Ecto neural progenitor cell (in vitro differentiated cells): ENCODE results near the gene E2F2.
"Not testable (repeated sequence)": the region's sequence is repeated elsewhere in the genome, so short reads cannot be mapped to it uniquely, and the experiment has no call there.

Source experiments
- DNase-seq: peaks from one replicate; pipeline ENCODE4 v3.0.0-alpha.2; 2018; ENCODE audit warnings: low spot score

The E2F2 gene

DNA sequence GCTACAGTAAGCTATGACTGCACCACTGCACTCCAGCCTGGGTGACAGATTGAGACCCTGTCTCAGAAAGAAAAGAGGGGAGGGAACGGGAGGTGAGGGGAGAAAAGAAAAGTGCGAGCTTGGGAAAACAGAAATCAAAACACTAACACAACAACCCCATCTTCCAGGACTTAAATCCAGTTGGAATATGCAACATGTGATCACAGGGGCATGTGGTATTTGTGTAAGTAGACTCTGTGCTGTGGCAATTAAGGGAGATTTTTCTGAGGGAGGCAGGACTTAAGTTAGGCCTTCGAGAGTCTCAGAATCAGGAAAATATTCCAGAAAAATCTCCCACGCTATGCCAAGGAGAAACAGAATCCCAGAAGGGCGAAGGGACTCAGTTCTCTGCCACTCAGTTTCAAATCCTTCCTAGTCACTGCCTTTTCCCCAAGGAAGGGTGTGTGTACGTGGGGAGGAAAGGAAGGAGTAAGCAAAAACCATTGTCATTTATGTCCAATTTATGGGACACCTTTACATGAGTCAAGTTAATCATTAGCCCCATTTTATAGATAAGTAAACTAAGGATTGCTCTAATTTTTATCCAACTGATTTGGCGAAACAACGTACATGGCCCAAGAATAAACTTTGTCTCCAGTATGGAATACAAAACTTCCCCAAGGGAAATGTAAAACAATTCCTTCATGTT, 16.0 kb upstream of the E2F2 start:
- DNase-seq = no peak

DNA sequence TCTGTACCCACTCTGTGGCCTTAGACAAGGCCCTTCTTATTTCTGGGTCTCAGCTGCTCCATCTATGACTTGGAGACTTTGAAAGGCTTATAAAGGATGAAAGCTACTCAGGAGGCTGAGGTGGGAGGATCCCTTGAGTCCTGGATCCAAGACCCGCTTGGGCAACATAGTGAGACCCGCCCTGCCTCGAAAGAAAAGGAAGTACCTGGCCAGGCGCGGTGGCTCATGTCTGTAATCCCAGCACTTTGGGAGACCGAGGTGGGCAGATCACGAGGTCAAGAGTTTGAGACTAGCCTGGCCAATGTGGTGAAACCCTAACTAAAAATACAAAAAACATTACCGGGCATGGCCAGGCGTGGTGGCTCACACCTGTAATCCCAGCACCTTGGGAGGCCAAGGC, 14.8 kb upstream of the E2F2 start:
- DNase-seq = no peak

DNA sequence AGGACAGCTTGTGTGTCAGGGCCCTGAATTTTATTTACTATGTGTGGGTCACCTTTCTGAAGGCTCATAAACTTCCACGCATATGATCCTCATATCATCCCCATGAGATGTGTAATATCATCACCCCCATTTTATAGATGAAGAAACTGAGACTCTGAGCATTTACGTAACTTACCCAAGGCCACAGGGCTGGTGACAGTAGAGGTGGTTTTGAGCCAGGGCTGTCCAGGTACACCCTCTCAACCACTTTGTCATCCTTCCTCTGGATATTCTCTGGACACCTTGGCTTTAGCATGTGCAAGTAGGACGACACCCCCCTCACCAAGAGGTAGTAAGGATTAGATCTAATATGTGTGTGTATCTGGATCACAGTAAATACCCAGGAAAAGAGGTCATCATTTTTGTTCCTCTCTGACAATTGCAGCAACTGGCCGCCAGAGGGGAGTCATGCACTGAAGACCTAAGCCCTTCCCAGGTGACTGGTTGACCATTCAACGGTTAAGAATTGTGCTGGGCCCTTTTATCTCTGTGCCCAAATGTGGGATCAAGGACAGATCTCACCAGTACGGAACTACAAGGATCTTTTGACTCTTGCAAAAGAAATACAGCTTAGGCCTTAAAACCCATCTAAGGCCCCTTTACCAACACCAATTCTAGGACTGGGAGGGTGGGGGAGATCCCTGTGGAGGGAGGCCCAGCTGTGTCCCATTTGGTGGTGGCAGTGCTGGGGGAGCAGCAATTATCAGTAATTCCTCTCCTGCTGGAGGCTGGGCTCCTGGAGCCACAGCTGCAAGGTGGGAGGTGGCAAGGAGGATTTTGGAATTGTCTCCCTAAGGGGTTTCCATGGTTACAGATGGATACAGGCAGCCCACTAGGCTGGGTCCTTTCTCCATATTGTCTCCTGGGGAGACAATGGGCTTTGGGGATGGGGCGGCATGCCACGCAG, 13.7 kb upstream of the E2F2 start:
- peak; percentile 82 for DNase-seq

DNA sequence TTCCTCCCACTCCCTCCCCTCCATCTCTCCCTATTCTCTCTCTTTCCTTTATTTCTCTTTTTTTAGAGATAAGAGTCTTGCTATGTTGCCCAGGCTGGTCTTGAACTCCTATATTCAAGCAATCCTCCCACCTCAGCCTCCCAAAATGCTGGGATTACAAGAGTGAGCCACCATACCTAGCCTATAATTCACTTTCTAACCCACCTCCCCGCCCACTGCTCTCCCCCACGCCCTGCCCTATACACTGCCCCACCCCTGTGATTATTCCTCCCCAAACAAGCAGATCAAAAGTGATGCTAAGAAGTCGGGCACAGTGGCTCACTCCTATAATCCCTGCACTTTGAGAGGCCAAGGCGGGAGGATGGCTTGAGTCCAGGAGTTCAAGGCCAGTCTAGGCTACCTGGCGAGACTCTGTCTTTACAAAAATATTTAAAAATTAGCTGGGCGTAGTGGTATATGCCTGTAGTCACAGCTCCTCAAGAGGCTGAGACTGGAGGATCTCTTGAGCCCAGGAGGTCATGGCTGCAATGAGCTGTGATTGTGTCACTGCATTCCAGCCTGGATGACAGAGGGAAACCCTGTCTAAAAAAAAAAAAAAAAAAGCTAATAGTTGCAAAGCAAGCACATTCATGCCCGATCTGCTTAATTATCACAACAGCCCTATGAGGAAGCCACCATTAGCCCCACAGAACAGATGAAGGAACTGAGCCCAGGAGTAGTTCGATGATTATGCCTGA, 12.8 kb upstream of the E2F2 start:
- DNase-seq = no peak

DNA sequence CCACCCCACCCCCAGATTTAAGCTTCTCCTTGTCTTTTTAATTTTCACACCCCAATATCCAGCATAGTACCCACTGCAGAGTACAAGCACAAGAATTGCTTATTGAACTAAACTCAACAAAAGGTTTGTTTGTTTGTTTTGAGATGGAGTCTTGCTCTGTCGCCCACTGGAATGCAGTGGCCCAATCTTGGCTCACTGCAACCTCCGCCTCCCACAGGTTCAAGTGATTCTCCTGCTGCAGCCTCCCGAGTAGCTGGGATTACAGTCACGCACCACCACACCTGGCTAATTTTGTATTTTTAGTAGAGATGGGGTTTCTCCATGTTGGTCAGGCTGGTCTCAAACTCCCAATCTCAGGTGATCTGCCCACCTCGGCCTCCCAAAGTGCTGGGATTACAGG, 11.9 kb upstream of the E2F2 start:
- not testable (repeated sequence) for DNase-seq

GRCh38 chr1:23539698-23540266, 8.7 kb upstream of the E2F2 start:
- DNase-seq = peak; percentile 92

DNA sequence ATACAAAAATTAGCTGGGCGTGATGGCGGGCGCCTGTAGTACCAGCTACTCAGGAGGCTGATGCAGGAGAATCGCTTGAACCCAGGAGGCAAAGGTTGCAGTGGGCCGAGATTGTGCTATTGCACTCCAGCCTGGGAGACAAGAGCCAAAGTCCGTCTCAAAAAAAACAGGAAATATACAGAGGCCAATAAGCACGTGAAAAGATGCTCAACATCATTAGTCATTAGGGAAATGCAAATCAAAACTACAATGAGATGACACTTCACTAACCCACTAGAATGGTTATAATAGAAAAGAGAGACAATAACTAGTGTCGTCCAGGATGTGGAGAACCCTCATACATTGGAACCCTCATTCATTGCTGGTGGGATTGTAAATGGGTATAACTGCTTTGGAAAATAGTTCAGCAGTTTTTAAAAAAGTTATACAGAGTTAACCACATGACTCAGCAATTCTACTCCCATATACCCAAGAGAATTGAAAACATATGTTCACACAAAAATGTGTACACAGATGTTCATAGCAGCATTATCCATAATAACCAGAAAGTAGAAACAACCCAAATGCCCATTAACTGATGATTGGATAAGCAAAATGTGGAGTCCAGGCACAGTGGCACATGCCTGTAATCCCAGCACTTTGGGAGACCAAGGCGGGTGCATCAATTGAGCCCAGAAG, 6.4 kb upstream of the E2F2 start:
- DNase-seq = no peak

DNA sequence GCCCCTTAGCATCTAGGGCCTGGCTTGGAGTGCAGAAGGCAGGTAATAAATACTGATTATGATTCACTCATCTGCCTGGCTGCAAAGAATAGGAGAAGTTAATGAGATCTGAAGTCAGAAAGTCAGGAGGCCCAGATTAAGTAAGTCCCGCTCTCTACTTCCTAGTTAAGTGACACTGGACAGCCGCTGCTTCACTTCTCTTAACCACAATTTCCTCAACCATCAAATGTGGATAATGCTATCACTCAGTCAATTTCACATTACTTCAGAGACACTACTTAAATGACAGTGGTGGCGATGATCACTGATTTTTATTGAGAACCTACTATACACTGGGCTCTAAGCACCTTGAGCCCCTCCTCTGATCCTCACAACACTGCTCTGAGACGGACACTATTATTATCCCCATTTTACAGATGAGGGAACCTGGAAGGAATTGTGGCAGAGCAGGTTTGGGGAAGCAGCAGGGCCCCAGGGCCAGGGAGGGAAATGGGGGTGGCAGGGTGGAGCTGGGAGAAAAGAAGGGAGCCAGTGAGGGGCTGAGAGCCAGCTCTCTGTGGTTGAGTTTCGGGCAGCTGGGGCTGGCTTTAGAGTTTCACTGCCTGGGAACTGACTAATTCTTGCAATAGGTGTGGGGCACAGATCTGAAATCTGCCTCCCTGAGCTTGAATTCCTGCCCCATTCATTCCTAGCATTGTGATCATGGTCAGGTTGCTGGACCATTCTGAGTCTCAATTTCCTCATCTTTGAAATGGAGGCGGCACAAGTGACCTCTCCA, 2.4 kb upstream of the E2F2 start:
- DNase-seq = no peak

- no peak for DNase-seq
These were observed 595 bp upstream of the E2F2 start for GRCh38 chr1:23531562-23532094.

DNA sequence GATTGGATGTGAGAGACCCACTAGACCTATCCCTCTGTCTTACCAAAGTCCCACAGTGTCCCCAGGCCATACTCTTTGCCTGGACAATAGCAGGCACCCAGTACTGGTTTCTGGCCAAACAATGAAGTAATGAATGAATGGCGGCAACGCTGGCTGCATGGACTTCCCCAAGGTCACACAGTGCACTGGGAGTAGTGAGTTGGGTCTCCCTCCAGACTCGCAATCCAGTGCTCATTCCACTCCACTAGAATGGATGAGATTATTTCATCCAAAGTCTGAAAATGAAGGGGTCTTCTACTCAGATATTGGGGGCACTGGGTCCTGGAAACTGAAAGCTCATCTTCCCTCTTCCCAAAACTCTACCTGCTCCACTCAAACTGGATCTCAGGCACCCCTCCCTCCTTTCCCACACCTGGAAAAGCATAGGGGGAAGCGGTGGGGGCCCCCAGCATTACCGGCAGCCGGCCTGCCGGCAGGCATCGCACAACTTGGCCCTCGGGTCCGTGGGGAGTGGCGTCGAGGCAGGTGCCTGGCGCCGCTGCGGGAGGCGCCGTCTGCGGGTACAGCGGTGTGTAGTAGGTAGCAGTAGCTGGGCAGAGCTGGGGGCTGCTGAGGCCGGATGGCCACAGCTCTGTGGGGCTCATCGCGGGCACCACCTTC, 816 bp downstream of the E2F2 start:
- DNase-seq = no peak

DNA sequence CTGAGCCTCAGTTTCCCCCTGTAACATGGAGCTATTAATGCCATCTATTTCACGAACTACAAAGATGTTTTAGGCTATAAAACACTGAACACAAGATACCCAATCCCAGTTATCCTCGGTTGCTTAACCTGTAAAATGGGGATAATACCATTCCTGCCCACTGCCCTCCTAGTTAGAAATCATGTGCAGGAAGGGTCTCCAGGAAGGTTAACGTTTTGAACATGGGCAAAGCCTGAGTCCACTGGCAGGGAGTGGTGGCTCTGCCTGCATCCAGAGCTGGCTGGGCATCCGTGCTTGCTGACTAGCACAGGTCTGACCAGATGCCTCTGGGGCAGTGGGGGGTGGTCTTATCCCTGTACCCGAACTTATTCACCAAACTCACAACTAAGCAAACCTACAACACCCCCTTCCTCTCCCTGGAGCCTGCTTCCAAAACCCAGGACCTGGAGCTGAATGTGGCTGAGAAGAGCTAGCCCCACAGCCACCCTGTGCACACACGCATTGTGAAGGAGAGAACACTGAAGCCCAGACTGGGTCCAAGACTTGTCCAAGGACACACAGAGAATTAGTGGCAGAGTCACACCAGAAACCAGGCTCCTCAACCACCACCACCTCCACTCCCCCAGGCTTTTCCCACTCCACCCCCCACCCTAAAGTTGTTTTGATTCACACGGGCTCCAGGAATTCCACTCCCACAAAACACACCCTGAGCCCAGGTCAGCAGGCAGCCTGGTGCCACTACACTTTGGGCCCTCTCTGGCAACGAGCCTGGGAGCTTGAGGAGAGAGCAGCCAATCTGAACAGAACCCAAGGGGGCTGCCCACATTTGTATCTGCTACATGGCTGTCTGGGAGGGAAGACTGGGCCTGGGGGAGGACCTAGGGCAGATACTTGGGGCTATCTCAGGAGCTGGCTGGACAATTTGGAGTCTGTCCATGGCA, 1.6 kb downstream of the E2F2 start:
- DNase-seq = no peak

- no peak for DNase-seq
These were observed 2.6 kb downstream of the E2F2 start for GRCh38 chr1:23528250-23528978.

DNA sequence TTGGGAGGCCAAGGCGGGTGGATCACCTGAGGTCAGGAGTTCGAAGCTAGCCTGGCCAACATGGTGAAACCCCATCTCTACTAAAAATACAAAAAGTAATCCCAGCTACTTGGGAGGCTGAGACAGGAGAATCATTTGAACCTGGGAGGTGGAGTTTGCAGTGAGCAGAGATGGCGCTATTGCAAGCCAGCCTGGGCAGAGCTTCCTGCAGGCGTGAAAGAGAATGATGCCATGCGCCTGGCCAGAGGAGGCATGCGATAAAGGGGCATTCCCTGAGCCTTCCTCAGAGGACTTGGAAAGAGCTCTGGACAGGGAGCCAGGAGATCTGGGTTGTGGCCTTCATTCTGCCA, 3.2 kb downstream of the E2F2 start:
- DNase-seq = no peak

- DNase-seq = no peak
These were observed 3.7 kb downstream of the E2F2 start for GRCh38 chr1:23527366-23527765.

DNA sequence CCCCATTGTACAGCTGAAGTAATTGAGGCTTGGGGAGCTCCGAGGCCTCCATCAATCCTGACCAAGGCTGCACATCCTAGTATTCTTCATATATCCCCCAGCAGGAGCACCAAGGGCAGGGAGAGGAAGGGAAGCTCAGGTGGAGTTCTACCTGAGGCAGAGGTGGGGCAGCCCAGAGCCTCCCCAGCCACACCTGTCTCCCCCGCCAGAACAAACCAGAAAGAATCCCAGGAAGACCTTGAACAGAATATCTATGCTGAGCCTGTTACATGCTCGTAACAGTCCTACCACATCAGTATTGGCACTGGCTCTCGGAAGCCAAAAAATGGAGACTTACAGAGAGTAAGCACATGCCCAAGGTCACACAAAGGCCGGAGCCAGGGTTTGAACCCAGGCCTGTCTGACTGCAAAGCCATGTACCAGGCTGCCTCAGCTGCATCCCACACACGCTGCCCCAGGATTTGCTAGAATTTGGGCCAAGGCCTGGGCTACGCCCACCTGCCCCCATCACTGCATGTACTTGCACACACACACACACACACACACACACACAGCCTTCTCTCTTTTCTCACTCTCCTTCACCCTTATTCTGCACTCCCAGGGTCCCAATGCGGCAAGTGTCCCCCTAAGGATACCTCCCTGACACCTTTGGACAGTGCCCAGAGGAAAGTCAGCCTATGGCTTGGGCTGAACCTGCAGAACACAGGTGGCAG, 4.5 kb downstream of the E2F2 start:
- DNase-seq = no peak

- DNase-seq = no peak
These were observed 5.3 kb downstream of the E2F2 start for GRCh38 chr1:23525558-23526250.
